A673 (cell line): ENCODE measurements around the gene POLR2J3. TPM values are rescaled to one million over a fixed set of nuclear protein-coding genes. Genes with fewer than 3 reads are reported as not detected.
"Not testable (repeated sequence)": the region's sequence is repeated elsewhere in the genome, so short reads cannot be mapped to it uniquely, and the experiment has no call there.

Experiments
- Bru-seq: library from RNA; stranded (reverse); fragments of 400-500 nt; gene quantifications from one replicate; lab custom pipeline; 2021; lab: Mats Ljungman, UMichigan
- BruChase-seq, 2 experiments: library from RNA; stranded (reverse); fragments of 400-500 nt; gene quantifications; one replicate each; lab custom pipeline; 2021; lab: Mats Ljungman, UMichigan
- BruUV-seq: library from RNA; stranded (reverse); fragments of 400-500 nt; replicated peaks from 2 replicates; lab custom pipeline; 2021; lab: Mats Ljungman, UMichigan
- CTCF ChIA-PET: fragments of 300-600 bp; sonication (Branson Sonifier 250); formaldehyde crosslinking; loops from one replicate; lab custom pipeline; 2022; ENCODE audit warnings: antibody characterized with exemption; lab: Charles Lee
- POLR2A ChIA-PET: fragments of 300-600 bp; sonication (Branson Sonifier 250); formaldehyde crosslinking; loops from one replicate; lab custom pipeline; 2022; ENCODE audit warnings: antibody characterized with exemption; ENCODE audit not compliant: low non-redundant PET; lab: Charles Lee
- DNase-seq: peaks from one replicate; pipeline ENCODE4 v3.0.0-alpha.2; 2015; ENCODE audit warnings: low spot score
- H3K27ac ChIP-seq: fragments of 200-600 bp; sonication (generic); 2 replicates; pipeline ENCODE4 v1.5.1; 2016; ENCODE audit warnings: mixed run types, low read depth, mild to moderate bottlenecking, mixed read lengths, antibody characterized with exemption, low read length; ENCODE audit not compliant: poor library complexity, severe bottlenecking
- H3K27me3 ChIP-seq: fragments of 200-600 bp; sonication (generic); replicated peaks from 2 replicates; pipeline ENCODE4 v1.6.1; 2017; ENCODE audit warnings: mixed run types, low read depth, mild to moderate bottlenecking, mixed read lengths, antibody characterized with exemption, low read length; ENCODE audit not compliant: insufficient read depth, poor library complexity
- H3K36me3 ChIP-seq: fragments of 200-600 bp; sonication (generic); 2 replicates; pipeline ENCODE4 v1.6.1; 2016; ENCODE audit warnings: mixed run types, mild to moderate bottlenecking, mixed read lengths, antibody characterized with exemption, low read length; ENCODE audit not compliant: insufficient read depth, poor library complexity, severe bottlenecking
- H3K4me1 ChIP-seq: fragments of 200-600 bp; sonication (generic); 2 replicates; pipeline ENCODE4 v1.6.1; 2017; ENCODE audit warnings: mixed run types, mild to moderate bottlenecking, mixed read lengths, antibody characterized with exemption, low read length; ENCODE audit not compliant: insufficient read depth, poor library complexity, severe bottlenecking
- H3K4me3 ChIP-seq: fragments of 200-600 bp; sonication (generic); 2 replicates; pipeline ENCODE4 v1.5.1; 2016; ENCODE audit warnings: low read depth, mixed run types, mild to moderate bottlenecking, mixed read lengths, low read length; ENCODE audit not compliant: poor library complexity, severe bottlenecking
- H3K9me3 ChIP-seq: fragments of 200-600 bp; sonication (generic); 2 replicates; pipeline ENCODE4 v1.6.1; 2016; ENCODE audit warnings: mixed run types, low read depth, mild to moderate bottlenecking, mixed read lengths, antibody characterized with exemption, low read length; ENCODE audit not compliant: poor library complexity, severe bottlenecking
- CTCF ChIP-seq: fragments of 300-800, 200-600 bp; sonication (generic); conservative IDR thresholded peaks from 2 replicates; pipeline ENCODE4 v1.5.1; 2017; ENCODE audit warnings: low read depth, mild to moderate bottlenecking, antibody characterized with exemption, low read length, moderate library complexity, mixed read lengths
- intact Hi-C: fragments of 100-400 bp; cut with micrococcal nuclease; formaldehyde crosslinking; loops from one replicate; pipeline ENCODE4 v1.10.0; 2022; ENCODE audit not compliant: unreplicated experiment
- long read RNA-seq: library from polyadenylated mRNA; stranded (forward); transcript quantifications from one replicate; pipeline ENCODE4 v2.0.0, GENCODE V29; 2022
- total RNA-seq: library from RNA; stranded (reverse); gene quantifications from 2 replicates; pipeline ENCODE4 v1.2.3, GENCODE V29; 2021

POLR2J3 gene
- 22.2 and 23.3 TPM in 2 replicates for total RNA-seq
- Bru-seq, nascent RNA: percentile 68 among the genes with signal in this experiment
- percentile 80 among the genes with signal in this experiment for BruChase-seq, experiment 1, labeled RNA remaining after a 2-hour chase
- BruChase-seq, experiment 2, labeled RNA remaining after a 6-hour chase: percentile 91 among the genes with signal in this experiment
- long read RNA-seq, full-length matches to known transcripts: 13 of 16 reads
- long read RNA-seq, partial matches to known transcripts: 1 of 16 reads
- long read RNA-seq, other reads (novel, unspliced or antisense): 2 of 16 reads

- BruUV-seq, POLR2A ChIA-PET, CTCF ChIA-PET, H3K4me1 ChIP-seq, H3K27me3 ChIP-seq, intact Hi-C loops, H3K36me3 ChIP-seq, H3K9me3 ChIP-seq: not testable (repeated sequence)
- TF ChIP-seq CTCF: peak; percentile 29; the same call in 1 of the 2 replicates
- DNase-seq: peak; percentile 87
- H3K27ac ChIP-seq: peak within 1 kb of the TSS; percentile 50
- peak within 1 kb of the TSS; percentile 53 for H3K4me3 ChIP-seq
Observed at GRCh38 chr7:102572261-102573239, at the start of gene POLR2J3. POLR2J3 (minus strand) TSS chr7:102572583; CDS start chr7:102572521, 62 bp downstream.

- CTCF ChIA-PET, POLR2A ChIA-PET, DNase-seq, H3K9me3 ChIP-seq, H3K4me1 ChIP-seq, intact Hi-C loops, H3K27ac ChIP-seq, H3K36me3 ChIP-seq, H3K27me3 ChIP-seq, H3K4me3 ChIP-seq, BruUV-seq: not testable (repeated sequence)
Observed at GRCh38 chr7:102618122-102618521, 45.7 kb upstream of the POLR2J3 start.

GRCh38 chr7:102616507-102617125 lies 44.2 kb upstream of the POLR2J3 start, which contains the start of gene RASA4:
RASA4 (minus strand) TSS chr7:102616756; CDS start chr7:102616689, 67 bp downstream.
- H3K27ac ChIP-seq, H3K36me3 ChIP-seq, H3K4me3 ChIP-seq, CTCF ChIA-PET, H3K9me3 ChIP-seq, DNase-seq, H3K4me1 ChIP-seq, POLR2A ChIA-PET, BruUV-seq, H3K27me3 ChIP-seq, intact Hi-C loops: not testable (repeated sequence)

- H3K36me3 ChIP-seq, CTCF ChIA-PET, H3K27me3 ChIP-seq, BruUV-seq, H3K27ac ChIP-seq, DNase-seq, H3K4me1 ChIP-seq, H3K4me3 ChIP-seq, intact Hi-C loops, POLR2A ChIA-PET, H3K9me3 ChIP-seq: not testable (repeated sequence)
Observed at GRCh38 chr7:102615930-102616329, 43.5 kb upstream of the POLR2J3 start.

GRCh38 chr7:102614873-102615272 lies 42.5 kb upstream of the POLR2J3 start:
- DNase-seq, H3K27me3 ChIP-seq, intact Hi-C loops, BruUV-seq, POLR2A ChIA-PET, H3K27ac ChIP-seq, H3K4me3 ChIP-seq, CTCF ChIA-PET, H3K9me3 ChIP-seq, H3K36me3 ChIP-seq, H3K4me1 ChIP-seq: not testable (repeated sequence)

- CTCF ChIA-PET, H3K27me3 ChIP-seq, BruUV-seq, POLR2A ChIA-PET, DNase-seq, intact Hi-C loops, H3K27ac ChIP-seq, H3K9me3 ChIP-seq, H3K4me3 ChIP-seq, H3K4me1 ChIP-seq, H3K36me3 ChIP-seq: not testable (repeated sequence)
Observed at GRCh38 chr7:102614346-102614697, 41.9 kb upstream of the POLR2J3 start.
